Globus pallidus (tissue), 1 donor: Measurements from ENCODE around the gene ITIH2.

Experiments used
- DNase-seq: peaks from one replicate; pipeline ENCODE4 v3.0.0-alpha.2; 2015; ENCODE audit warnings: low spot score

The ITIH2 gene

DNA sequence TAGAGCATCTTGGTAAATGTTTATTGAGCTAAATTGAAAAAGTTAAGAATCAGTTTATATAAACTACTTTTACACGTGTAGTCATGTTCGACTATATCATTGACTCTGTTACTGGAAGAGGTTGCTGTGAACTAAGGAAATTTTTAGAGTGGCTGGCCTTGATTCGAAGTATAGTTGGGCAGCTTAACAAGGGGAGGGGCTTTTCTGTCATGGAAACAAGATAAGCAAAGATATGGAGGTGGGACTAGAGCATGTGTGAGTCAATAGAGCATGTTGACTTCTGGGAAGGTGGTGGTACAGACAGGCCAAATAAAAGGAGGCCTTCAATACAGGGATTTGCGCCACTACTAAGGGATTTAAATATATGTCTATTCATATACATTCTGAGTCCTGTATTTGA lies 92.5 kb downstream of the ITIH2 start:
- DNase-seq, result no peak

DNA sequence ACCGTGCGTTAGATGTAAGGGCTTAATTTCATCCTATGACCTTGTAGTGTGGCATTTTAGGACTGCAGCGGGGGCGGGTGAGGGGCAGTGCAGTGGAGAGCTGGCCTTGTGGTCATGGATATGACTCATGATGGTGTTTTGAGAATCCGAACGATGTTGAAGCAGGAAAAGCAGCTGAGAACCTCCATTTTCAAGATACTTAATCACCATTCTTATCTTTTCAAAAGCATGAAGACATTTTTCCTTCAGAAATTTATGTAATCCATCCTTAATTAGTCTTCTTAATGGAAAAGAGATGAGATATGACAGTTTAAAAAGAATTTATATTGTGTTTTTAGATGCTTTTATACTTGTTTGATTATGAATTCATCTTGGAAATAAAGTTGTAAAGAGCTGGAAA lies 94.5 kb downstream of the ITIH2 start:
- DNase-seq, result no peak
